DND-41 (cell line): ENCODE data around the gene YY2.
"Not testable (repeated sequence)": the region's sequence is repeated elsewhere in the genome, so short reads cannot be mapped to it uniquely, and the experiment has no call there.

ENCODE experiments used
- ATAC-seq: fragments of 200-7000 bp; cut with Tn5 transposase; 3 replicates; pipeline ENCODE4 v1.9.1; 2021; ENCODE audit warnings: low read depth; ENCODE audit not compliant: insufficient read depth
- DNase-seq: peaks from one replicate; pipeline ENCODE4 v3.0.0-alpha.2; 2020
- H2AFZ ChIP-seq: 2 replicates; pipeline ENCODE4 v1.6.0; 2012; ENCODE audit warnings: low read depth, low read length
- H3K27ac ChIP-seq: 2 replicates; pipeline ENCODE4 v1.5.1; 2012; ENCODE audit warnings: low read length, inconsistent platforms
- H3K27me3 ChIP-seq: fragments of 200-600 bp; sonication (generic); 2 replicates; pipeline ENCODE4 v1.6.0; 2012; ENCODE audit warnings: low read length, mild to moderate bottlenecking, inconsistent platforms; ENCODE audit not compliant: insufficient read depth, poor library complexity
- H3K36me3 ChIP-seq: 2 replicates; pipeline ENCODE4 v1.5.1; 2012; ENCODE audit warnings: low read length, inconsistent platforms; ENCODE audit not compliant: insufficient read depth
- H3K4me1 ChIP-seq: 2 replicates; pipeline ENCODE4 v1.5.1; 2012; ENCODE audit warnings: mild to moderate bottlenecking, low read length; ENCODE audit not compliant: insufficient read depth
- H3K4me2 ChIP-seq: 2 replicates; pipeline ENCODE4 v1.6.0; 2012; ENCODE audit warnings: mild to moderate bottlenecking, moderate library complexity, low read length, inconsistent platforms; ENCODE audit not compliant: insufficient read depth
- H3K4me3 ChIP-seq, 2 experiments: fragments of 200-600 bp in 1 of 2; shearing (Covaris generic) in 1 of 2; 2 replicates each; pipeline ENCODE4 v1.5.1; 2012 to 2016; ENCODE audit warnings: inconsistent platforms in 2 of 2, low read length in 2 of 2, mild to moderate bottlenecking in 2 of 2, low read depth in 1 of 2, moderate library complexity in 1 of 2
- H3K79me2 ChIP-seq: 2 replicates; pipeline ENCODE4 v1.6.0; 2012; ENCODE audit warnings: low read length, inconsistent platforms; ENCODE audit not compliant: insufficient read depth
- H3K9ac ChIP-seq: 2 replicates; pipeline ENCODE4 v1.6.0; 2012; ENCODE audit warnings: low read depth, mild to moderate bottlenecking, inconsistent platforms, low read length, moderate library complexity
- H3K9me3 ChIP-seq: 2 replicates; pipeline ENCODE4 v1.5.1; 2012; ENCODE audit warnings: low read length, moderate library complexity, mild to moderate bottlenecking, inconsistent platforms; ENCODE audit not compliant: insufficient read depth, severe bottlenecking
- H4K20me1 ChIP-seq: 2 replicates; pipeline ENCODE4 v1.6.0; 2012; ENCODE audit warnings: low read length; ENCODE audit not compliant: insufficient read depth
- EZH2 ChIP-seq: IDR thresholded peaks from 3 replicates; pipeline ENCODE4 v1.6.1; 2012; ENCODE audit warnings: borderline replicate concordance, low read depth, mild to moderate bottlenecking, moderate library complexity, low read length, inconsistent platforms; ENCODE audit not compliant: severe bottlenecking
- TF ChIP-seq, protein P1 (sequence below): IDR thresholded peaks from 2 replicates; pipeline ENCODE4 v1.5.1; 2012; ENCODE audit warnings: borderline replicate concordance, low read length, moderate library complexity, mild to moderate bottlenecking; ENCODE audit not compliant: poor library complexity, severe bottlenecking; ENCODE audit errors: extremely low read depth

The YY2 gene

DNA sequence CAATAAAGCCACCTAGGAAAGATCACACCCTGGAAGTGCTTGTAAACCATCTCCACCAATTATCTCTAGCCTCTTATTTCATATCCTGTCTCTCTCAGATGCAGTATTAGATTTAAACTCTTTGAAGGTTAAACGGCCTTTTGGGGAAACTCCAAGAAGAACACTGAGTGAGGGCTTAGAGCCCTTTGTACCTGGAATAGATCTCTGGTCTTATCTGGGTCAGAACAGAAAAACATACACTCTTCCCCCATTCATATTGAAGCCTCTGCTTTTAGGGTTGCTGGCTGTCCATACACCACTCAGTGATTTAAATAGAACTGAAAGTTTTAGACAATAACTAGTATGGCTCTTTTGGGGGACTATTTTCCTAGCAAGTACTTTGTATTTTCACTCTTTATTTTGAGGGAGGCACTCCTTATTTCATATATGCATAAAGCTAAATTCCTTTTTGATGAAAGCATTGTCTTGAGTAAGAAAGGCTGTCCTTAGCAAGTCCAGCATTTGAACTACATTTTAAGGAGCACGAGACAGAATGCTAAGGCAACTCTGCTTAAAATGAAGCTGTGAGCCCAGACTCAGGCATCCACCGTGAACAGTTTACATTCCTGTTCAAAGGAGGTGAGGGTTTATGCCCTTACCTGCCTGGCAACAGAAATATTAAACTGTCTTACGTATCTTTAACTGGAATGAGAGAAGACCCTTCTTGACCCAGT, 17.4 kb downstream of the YY2 start:
- no peak overlapping the region for H3K27ac ChIP-seq
- no peaks in the 10 kb centered on the region for H3K4me1 ChIP-seq
- H4K20me1 ChIP-seq: no peaks in the 10 kb centered on the region
- H3K9ac ChIP-seq: no peak overlapping the region
- ATAC-seq (no peak), DNase-seq (no peak)
- H2AFZ ChIP-seq: no peak overlapping the region
- no peak overlapping the region for H3K4me2 ChIP-seq
- no peaks in the 10 kb centered on the region for H3K27me3 ChIP-seq
- H3K4me3 ChIP-seq: no peak overlapping the region
- H3K36me3 ChIP-seq: no peaks in the 10 kb centered on the region; the same call in 1 of the 2 replicates
- H3K79me2 ChIP-seq: no peaks in the 10 kb centered on the region
- H3K9me3 ChIP-seq: no peaks in the 10 kb centered on the region
- TF ChIP-seq EZH2: no peak
- TF ChIP-seq, protein P1, sequence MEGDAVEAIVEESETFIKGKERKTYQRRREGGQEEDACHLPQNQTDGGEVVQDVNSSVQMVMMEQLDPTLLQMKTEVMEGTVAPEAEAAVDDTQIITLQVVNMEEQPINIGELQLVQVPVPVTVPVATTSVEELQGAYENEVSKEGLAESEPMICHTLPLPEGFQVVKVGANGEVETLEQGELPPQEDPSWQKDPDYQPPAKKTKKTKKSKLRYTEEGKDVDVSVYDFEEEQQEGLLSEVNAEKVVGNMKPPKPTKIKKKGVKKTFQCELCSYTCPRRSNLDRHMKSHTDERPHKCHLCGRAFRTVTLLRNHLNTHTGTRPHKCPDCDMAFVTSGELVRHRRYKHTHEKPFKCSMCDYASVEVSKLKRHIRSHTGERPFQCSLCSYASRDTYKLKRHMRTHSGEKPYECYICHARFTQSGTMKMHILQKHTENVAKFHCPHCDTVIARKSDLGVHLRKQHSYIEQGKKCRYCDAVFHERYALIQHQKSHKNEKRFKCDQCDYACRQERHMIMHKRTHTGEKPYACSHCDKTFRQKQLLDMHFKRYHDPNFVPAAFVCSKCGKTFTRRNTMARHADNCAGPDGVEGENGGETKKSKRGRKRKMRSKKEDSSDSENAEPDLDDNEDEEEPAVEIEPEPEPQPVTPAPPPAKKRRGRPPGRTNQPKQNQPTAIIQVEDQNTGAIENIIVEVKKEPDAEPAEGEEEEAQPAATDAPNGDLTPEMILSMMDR: no peak

DNA sequence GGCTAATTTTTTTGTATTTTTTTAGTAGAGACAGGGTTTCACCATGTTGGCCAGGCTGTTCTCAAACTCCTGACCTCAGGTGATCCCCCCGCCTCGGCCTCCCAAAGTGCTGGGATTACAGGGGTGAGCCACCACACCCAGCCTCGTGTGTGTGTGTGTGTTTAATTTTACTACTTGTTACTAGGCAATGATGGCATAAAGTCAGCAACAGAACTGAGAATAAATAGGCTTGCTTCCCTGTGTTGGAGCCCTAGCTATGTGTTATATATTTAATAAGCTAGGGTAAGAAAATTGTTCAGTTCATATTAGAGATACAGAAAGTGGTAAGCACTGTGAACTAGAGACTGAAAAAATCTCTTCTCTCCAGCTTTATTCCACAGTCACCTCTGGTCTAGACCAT, 18.4 kb downstream of the YY2 start:
- not testable (repeated sequence) for H3K4me1 ChIP-seq

DNA sequence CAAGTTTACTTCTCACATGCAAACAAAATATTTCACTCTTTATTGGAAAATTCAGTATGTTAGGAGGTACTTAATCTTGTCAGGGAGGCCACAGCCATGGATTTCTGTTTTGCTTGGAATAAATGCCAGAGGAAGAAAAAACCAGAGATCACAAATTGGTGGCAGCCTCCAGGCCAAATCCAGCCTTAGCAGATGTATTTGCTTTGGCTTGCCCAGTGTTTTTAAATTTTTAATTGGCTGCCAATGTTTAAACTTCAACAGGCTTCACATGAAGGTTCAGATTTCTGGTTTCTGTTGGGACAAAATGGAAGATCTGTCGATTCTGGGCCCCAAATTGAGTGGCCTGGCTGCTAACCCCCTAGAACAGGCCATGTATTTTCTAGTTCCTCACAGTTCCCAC, 19.2 kb downstream of the YY2 start:
- Histone ChIP-seq H2AFZ (no peak overlapping the region), H4K20me1 (no peaks in the 10 kb centered on the region), H3K4me1 (no peaks in the 10 kb centered on the region), H3K4me2 (no peak overlapping the region), H3K27me3 (no peaks in the 10 kb centered on the region), H3K9me3 (no peaks in the 10 kb centered on the region), H3K79me2 (no peaks in the 10 kb centered on the region), H3K27ac (no peak overlapping the region), H3K36me3 (no peaks in the 10 kb centered on the region), H3K9ac (no peak overlapping the region), H3K4me3 (no peak overlapping the region)
- no peak for DNase-seq
- ATAC-seq: no peak
- TF ChIP-seq, protein P1: no peak
- no peak for TF ChIP-seq EZH2

More for the DNA sequence above, 18.4 kb downstream of the YY2 start:
- H3K79me2 ChIP-seq, H3K4me3 ChIP-seq, ATAC-seq, H3K27ac ChIP-seq, DNase-seq, H3K36me3 ChIP-seq, H4K20me1 ChIP-seq, H3K9ac ChIP-seq, H3K27me3 ChIP-seq, H3K9me3 ChIP-seq, H2AFZ ChIP-seq, H3K4me2 ChIP-seq: not testable (repeated sequence)

DNA sequence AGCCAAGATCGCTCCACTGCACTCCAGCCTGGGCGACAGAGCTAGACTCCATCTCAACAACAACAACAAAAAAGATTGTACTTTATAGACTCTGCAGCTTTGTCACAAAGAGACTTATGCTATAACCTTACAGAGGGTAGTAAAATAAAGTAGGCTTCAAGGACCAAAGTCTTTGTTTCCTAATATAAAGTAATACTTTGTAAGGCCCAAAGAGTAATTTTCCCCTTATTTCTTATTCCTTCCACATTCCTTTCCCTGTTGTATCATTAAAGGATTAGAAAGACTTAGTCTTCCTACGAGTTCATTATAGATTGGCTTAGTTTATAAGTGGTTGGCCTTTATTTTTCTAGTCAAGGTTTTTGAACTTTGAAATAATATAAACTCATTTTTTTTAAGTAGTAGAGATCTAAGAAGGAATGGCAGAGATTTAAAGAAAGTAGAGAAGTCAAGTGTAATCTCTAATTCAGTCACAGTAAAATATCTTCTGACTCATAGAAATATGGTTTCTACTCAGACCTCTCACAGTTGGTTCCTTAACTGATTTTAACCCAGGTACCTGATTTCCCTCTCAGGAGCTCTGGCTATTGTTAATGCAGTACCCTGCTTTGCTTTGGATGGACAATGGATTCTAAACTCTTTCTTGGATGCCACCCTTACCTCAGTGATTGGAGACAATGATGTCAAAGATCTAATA, 26.2 kb downstream of the YY2 start:
- ATAC-seq: no peak
- no peak overlapping the region for H3K4me2 ChIP-seq

More for the DNA sequence above, 26.2 kb downstream of the YY2 start:
- peaks cover 3% of the 10 kb centered on the region; the same call in 1 of the 2 replicates for H3K36me3 ChIP-seq
- H2AFZ ChIP-seq: no peak overlapping the region
- H3K9me3 ChIP-seq: no peaks in the 10 kb centered on the region
- TF ChIP-seq, protein P1: no peak
- no peak for TF ChIP-seq EZH2
- no peak overlapping the region for H3K4me3 ChIP-seq
- no peaks in the 10 kb centered on the region for H3K79me2 ChIP-seq
- no peak overlapping the region for H3K9ac ChIP-seq
- no peaks in the 10 kb centered on the region for H3K4me1 ChIP-seq
- no peaks in the 10 kb centered on the region for H4K20me1 ChIP-seq
- DNase-seq: no peak
- no peaks in the 10 kb centered on the region for H3K27me3 ChIP-seq
- no peak overlapping the region for H3K27ac ChIP-seq
